PC-3 (cell line): ENCODE results near the gene NXPH4.

ENCODE experiments used
- EZH2 ChIP-seq: fragments of 300-600 bp; sonication (generic); IDR thresholded peaks from one replicate; pipeline ENCODE4 v1.6.1; 2017; ENCODE audit warnings: antibody characterized with exemption, mild to moderate bottlenecking, low read length; ENCODE audit not compliant: unreplicated experiment
- TF ChIP-seq, protein P1 (sequence below): fragments of 300-600 bp; sonication (generic); conservative IDR thresholded peaks from 2 replicates; pipeline ENCODE4 v1.5.1; 2017; ENCODE audit warnings: antibody characterized with exemption, low read depth, mild to moderate bottlenecking, low read length

GRCh38 chr12:57236201-57236924, 19.8 kb downstream of the NXPH4 start:
- TF ChIP-seq, protein P1, sequence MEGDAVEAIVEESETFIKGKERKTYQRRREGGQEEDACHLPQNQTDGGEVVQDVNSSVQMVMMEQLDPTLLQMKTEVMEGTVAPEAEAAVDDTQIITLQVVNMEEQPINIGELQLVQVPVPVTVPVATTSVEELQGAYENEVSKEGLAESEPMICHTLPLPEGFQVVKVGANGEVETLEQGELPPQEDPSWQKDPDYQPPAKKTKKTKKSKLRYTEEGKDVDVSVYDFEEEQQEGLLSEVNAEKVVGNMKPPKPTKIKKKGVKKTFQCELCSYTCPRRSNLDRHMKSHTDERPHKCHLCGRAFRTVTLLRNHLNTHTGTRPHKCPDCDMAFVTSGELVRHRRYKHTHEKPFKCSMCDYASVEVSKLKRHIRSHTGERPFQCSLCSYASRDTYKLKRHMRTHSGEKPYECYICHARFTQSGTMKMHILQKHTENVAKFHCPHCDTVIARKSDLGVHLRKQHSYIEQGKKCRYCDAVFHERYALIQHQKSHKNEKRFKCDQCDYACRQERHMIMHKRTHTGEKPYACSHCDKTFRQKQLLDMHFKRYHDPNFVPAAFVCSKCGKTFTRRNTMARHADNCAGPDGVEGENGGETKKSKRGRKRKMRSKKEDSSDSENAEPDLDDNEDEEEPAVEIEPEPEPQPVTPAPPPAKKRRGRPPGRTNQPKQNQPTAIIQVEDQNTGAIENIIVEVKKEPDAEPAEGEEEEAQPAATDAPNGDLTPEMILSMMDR: no peak
- no peak for TF ChIP-seq EZH2
